GM18498 (cell line): ENCODE measurements around the gene PLA2G2F.

ENCODE experiments used
- ATAC-seq: cut with Tn5 transposase; IDR thresholded peaks from one replicate; pipeline ENCODE4 v1.9.1; 2021; ENCODE audit warnings: mild to moderate bottlenecking, moderate library complexity; ENCODE audit not compliant: unreplicated experiment

The PLA2G2F gene

DNA sequence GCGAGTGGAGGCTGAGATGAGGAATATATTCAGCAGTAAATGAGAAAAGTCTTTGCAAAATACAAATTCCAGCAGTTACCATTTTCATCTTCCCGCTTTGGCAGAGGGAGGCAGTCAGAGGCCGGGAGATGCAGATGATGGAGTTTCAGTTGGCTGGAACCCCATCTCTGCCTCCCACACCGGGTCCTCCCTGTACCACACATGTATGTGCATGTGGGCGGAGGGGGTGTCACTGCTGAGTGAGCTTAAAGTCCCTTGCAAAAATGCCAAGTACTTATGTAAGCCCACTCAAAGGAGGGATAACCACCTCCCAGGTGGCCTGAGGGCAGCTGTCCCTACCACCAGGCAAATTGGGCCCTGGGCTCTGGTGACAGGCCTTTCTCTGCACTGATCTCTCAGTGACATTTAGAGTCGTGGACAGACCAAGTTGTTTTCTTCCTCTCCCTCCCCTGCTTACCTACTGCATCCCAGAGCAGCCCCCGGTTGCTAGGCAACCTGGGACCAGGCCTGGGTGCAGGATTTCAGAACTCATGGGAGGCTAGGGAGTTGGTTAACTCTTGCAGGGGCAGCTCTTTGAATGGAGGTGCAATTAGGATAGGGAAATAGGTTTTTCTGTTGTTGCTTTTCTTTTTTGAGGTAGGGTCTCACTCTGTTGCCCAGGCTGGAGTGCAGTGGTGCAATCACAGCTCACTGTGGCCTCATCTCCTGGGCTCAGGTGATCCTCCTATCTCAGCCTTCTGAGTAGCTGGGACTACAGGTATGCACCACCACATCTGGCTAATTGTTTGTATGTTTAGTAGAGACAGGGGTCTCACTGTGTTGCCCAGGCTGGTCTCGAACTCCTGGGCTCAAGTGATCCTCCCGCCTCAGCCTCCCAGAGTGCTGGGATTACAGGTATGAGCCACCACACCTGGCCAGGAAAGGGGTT, 29.7 kb downstream of the PLA2G2F start:
- ATAC-seq = no peak

DNA sequence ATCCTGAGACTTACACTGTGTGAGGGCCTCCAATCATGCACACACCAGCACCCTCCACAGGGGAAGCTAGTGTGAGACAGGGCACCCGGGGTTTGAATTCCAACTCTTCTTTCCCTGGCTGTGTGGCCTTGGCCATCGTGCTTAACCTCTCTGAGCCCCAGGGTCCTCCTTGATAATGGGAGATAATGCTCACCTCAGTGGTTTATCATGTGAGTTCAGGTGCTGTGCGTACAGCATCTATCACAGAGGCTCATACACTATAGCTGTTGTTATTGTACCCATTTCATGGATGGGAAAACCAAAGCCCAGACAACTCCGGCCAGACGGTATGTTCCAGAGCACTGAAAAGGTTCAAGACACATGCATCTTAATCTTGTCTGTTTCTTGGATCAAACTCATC, 30.8 kb downstream of the PLA2G2F start:
- ATAC-seq = no peak

DNA sequence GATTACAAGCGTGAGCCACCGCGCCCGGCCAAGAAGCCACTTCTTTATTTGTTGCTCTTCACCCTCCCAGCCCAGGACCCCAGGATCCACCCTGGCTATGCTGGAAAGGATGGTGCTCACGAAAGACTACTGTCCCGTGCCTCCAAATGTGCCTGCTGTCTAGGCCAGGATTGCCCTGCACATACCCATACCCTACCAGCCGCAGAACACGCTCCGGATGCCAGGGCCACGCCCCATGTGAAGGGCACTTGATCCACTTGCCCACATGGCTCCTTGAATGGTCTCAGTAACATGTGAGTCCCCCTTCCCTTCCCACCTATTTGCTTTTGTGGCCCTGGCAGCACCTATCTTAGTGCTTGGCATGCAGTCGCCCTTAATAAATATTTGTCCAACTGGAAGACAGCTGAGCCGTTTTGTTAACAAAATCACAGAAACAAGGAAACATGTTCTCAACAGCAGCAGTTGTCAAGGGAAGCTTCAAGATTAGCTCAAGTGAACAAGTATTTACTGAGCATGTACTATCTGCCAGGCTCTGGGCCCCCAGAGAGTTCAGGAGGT, 33.0 kb downstream of the PLA2G2F start:
- no peak for ATAC-seq

DNA sequence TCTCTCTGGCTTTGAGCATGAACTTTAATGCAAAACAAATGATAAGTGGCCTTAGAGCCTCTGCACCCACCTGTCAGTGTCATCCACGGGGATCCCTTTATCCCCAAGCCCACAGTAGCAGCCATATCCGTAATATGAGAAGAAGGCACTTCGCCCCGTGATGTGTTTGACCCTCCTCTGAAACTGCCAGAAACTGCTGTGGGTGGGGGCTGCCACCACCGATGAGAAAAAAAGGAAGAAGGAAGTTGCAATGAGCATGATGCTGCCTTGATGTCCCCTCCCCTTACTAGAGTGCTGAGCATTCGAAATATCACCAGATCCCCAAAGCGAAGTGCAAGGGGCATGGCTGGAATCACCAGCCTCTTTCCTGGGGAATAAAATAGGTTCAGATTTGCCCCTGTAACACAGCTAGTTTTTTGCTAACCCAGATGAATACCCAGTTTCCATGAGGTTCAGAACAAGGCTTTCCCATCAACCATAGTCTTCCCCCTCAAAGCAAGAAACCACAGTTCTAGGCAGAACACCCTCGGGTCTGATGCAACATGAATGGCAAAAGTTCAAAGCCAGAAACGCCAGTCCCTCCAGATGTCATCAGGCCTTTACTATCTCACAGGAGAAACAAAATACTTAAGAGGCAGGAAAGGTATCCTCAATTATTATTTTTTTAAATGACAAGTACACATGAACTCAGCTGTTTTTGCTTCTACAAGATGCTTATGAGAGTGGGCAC, 36.0 kb downstream of the PLA2G2F start:
- ATAC-seq = no peak

DNA sequence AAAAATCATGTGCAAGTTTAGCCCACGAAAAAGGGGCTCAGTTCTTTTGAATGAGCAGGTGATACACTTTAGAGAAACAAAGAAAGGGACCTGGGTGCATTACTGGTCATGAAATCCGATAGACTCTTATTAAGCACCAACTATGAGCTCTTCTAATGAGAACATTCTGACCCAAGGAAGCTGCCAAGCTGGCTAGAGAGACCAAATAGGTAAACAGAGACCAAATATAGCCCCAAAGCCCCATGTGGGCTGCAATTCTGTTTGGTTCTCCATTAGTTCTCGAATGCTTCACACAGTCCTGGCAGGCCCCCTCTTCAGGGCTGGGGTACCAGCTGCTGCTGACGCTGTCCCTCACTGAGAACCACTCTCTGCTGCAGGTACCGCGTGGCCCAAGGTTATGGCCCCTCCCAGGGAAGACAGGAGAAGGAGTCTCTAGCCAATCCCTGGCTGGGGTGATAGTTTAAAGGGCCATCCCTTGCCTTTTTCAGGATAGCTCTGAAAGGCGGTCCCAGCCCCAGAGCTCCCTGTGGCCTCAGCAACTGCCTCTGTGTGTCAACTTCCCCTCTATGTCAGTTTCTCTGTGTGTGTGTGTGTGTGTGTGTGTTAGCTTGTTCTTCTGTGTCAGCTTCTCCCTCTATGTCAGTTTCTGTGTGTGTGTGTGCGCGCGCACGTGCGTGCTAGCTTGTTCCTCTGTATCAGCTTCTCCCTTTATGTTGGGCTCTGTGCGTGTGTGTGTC, 39.7 kb downstream of the PLA2G2F start:
- ATAC-seq = no peak

DNA sequence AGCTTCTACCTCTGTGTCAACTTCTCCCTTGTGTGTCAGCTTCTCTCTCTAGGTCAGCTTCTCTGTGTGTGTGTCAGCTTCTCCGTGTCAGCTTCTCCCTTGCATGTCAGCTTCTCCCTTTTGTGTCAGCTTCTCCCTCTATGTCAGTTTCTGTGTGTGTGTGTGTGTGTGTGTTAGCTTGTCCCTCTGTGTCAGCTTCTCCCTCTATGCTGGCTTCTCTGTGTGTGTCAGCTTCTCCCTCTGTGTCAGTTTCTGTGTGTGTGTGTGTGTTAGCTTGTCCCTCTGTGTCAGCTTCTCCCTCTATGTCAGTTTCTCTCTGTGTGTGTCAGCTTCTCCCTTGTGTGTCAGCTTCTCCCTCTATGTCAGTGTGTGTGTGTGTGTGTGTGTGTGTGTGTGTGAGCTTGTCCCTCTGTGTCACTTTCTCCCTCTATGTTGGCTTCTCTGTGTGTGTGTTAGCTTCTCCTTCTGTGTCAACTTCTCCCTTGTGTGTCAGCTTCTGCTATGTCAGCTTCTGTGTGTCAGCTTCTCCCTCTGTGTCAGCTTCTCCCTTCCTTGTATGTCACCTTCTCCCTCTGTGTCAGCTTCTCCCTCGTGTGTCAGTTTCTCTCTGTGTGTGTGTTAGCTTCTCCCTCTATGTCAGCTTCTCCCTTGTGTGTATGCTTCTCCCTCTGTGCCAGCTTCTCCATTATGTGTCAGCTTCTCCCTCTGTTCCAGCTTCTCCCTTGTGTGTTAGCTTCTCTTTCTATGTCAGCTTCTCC, 40.4 kb downstream of the PLA2G2F start:
- ATAC-seq = no peak

DNA sequence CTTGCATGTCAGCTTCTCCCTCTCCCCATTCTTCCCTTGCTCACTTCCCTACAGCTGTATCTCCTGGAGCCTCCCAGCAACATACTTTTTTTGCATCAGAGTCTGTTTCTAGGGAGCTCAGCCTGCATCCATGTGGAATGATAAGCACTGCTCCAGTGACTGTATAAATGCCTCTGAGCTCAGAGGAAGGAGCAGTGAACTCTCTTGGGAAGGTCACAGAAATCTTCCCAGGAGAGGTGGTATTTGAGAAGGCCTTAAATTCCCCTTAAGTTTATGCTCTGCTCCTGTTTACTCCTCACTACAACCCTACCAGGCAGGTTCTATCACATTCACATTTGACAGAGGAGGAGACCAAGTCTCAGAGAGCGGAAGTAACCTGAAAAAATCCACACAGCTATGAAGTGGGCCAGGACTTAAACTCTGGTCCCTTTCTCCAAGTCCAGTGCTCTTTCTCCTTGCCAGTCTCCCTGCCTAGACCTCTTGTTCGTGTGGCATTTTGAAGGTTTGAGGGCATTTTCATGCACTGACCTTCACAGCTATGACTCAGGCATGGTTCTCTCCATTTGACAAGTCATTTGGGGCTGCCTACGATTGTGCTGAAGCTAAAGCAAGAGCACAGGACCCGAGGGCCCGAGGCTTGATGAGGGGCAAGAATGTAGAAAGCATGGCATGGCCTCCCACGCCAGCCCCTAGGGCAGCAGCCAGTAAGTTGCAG, 41.2 kb downstream of the PLA2G2F start:
- ATAC-seq = no peak

DNA sequence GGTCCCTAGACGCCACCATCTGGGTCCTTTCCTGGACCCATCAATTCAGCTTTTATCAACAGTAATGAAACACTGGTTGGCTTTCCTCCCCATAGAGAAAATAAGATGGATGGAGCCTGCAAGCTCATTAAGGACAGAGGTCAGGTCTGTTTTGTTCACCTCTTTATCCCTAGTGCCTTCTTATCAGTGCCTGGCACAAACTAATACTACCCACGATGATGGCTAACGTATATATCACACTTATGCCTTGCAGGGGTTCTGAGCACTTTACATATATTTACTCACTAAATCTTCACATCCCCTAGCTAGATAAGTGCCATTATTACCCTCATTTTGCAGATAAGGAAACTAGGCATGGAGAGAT, 41.7 kb downstream of the PLA2G2F start:
- no peak for ATAC-seq

DNA sequence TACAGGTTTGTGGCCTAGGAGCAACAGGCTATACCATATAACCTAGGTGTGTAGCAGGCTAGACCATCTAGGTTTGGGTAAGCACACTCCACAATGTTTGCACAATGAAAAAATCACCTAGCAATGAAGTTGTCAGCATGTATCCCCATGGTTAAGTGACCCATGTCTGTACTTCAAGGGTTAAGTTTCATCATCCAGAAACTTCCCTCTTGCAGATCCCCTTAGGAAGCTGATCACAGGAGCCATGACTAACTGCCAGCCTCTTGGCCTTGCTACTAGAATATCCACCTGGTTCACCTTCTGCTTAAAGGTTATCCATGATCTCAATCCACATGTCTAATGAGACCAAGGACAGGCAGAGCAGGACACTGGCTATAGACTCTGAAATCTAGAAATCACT, 43.3 kb downstream of the PLA2G2F start:
- ATAC-seq = no peak

DNA sequence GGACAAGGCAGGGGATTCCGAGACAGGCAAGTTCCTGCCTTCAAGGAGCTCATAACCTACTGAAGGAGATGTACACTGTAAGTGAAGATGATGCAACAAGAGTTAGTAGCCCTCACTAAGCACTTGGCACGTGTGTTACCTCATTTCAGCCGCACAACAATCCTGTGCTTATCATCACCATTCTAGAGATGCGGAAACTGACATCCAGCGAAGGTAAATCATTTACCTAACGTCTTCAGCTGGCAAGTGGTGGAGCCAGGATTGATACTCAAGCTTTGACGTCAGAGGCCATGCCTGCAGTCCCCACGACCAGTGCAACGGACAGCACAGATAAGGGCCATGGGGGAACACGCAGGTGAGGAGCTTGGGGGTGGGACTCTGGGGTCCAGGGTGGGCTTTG, 43.9 kb downstream of the PLA2G2F start:
- ATAC-seq = no peak

DNA sequence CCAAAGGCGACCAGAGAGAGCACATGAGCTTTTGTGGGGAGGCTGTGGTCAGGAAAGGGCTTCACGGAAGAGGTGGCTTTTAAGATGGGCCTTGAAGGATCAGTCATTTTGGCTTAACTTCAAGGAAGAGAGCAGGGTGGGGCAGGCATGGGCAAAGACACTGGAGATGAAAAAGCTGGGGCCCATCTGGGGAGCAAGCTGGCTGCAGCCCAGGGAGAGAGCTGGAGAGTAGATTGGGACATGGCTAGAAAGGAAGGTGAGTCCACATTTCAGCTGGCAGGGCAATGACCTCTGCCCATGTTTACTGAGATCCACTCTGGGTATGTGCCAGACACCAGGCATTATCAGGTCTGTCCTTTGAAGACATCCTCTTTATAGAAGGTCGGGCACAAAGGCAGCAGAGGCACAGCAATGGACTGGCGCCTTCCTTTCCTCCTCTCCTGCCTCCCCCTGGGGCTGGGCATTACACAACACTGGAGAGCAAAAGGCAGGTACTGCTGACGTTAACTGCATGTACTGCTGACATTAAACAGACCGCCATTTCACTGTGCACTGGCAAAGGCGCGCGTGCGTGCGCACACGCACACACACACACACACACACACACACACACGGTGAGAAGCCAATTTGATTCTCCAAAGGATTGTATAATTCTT, 44.6 kb downstream of the PLA2G2F start:
- no peak for ATAC-seq

DNA sequence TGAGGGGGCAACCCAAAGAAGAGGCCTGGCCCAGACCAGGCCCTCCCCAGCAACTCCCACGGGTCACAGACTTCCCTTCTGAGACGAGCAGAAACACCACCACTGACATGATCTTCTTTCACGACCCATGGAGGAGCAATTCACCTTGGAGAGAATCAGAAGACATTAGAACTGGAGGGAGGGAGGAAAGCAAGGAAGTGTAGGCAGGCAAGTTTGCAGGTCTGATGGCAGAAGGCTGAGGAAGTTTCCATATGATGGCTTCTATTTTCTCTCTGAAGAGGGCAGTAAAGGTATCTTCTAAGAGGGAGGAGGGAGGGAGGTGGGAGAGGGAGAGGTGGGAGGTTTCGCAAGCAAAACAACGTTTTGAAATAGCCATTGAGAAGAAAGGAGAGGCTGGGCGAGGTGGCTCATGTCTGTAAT, 45.4 kb downstream of the PLA2G2F start:
- no peak for ATAC-seq

DNA sequence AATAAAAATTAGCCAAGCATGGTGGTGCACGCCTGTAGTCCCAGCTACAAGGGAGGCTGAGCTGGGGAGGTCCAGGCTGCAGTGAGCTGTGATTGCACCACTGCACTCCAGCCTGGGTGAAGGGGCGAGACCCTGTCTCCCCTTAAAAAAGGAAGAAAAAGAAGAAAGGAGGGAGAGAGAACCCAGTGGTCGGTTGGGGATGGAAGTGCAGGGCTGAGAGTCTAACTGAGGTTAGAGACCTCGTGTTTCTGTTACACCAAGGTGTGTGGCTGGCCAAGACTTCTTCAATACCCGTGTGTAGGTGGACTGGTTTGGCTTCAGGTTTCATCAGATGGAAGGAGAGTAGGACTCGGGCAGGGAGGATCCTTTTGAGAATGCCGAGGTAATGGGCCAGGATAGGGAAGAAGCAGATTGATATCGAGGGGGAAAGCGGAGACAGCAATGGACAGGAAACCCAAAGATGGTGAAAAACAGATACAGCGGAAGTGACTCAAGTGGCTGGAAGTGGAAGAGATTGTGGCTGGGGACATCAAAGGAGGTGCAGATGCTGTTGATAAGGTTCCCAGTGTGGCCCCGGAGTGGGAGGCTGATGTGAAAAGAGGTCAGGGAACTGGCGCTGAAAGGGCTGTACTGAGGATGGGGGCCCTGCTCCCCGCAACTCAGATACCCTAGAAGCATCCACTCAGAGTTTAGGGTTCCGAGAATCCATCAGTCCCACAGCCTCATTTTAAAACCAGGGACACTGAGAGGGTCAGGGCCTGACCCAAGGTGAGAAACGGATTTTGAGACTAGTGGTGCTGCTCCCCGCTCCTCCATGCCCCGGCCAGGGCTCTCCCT, 46.1 kb downstream of the PLA2G2F start:
- ATAC-seq = no peak

DNA sequence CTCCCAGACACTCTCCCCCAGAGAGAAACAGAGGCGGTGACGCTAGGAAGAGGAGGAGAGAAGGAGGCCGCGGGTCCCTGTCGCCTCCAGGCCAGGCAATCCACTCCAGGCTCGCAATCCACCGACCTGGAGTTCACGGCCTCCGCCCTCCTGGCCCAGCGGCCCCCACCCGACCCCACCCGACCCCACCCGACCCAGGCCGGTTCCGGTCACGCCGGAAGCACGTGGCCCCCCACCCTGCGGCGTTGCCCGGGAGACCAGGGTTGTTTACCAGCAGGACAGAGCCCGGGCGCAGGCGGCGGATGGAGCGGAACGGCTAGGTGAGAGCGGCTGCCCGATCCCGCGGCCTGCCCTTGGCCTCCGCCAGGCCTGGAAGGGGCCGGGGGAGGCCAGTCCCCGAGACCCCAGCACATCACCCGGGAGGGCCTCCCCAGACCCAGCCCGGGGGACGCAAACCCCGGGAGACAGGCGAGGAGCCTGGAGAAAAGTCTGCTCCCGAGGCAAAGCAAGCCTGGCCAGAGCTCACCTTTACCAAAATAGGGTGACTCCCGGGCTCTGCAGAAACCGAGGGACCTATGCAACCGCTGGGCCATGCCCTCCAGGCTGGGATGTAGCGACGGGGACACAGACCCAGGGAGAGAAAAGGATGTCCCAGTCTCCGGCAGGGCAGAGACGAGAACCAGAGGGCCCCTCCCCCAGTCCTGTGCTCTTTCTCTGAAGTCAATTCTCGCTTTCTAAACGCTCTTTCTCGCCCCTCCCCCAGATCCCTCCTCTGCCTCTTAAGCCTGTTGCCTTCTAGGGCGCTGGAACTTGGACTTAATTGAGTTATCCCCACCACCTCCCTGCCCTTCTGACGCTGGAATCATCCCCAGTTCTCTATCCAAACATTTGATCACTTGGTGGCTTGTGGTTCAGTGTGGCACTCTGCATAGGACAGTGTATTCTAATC, 47.0 kb downstream of the PLA2G2F start, which contains the start of the genes PLA2G2C and UBXN10:
Gene PLA2G2C (minus strand): TSS at position 685 of the 949 bp plus-strand sequence. CDS start 9,155 bp downstream, outside the sequence.
Gene UBXN10 (plus strand): TSS at position 263 of the 949 bp plus-strand sequence. CDS start 4,466 bp downstream, outside the sequence.
- ATAC-seq = peak; percentile 43

DNA sequence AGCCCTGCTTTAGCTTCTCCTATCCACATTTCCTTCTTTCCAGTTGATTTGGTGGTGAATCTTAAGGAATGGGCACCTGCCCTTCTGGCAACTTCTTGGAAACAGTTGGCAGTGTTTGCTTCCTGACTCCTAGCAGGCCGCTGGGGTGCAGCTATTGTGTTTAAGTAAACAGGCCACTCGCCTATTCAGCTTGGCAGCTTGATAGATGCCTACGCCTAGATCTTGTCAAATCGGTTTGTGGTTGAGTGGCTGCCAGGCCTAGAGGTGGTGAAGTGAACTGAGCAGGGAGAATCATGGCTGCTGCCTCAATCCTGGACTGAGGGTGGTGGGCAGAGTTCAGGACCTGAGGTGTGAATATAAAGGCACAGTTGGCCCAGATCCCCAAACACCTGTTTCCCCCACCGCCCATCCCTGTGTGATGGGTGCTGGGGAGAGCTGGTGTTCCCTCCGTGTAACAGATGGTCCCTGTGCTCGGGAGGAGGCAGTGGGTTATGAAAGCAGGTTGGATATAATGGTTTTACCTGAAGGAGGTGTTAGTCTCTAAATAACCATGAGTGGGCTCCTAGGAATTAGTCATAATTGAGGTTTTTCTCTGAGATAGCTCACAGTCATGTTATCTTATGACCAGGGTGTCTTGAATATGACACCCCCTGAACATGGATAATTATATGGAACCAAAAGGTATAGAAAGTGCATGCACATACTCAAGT, 48.1 kb downstream of the PLA2G2F start:
- no peak for ATAC-seq

DNA sequence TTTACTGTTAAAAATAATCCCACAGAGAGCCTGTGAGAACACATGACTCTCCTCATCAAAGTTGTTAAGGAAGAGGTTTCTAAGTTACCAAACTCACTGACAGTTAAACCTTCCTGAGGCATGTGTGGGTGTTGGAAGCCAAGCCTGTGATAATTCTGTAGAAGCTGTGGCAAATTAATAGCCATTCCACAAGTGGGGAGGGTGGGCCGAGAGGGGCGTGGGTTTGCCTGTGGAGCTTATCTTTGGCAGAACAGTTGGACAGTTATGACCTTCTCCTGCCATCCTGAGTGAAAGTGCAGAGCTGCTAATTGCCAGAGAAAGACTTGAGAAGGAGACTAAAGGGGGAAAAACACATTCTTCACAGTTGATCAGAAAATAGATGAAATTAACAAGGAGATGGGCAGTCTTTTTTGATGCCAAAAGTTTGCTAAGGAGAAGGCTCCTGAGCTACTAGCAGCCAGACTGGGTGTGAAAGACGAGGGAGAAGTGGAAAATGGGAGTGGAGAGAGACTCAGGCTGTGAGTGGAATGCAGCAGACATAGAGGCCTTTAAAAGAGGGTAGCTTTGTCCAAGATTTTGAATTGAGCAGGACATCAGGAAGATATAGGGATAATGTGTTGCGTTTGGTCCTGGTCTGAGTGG, 48.8 kb downstream of the PLA2G2F start:
- no peak for ATAC-seq
